Measurements from ENCODE around the gene BHMT2.

- TF ChIP-seq CTCF (IDR thresholded peaks at IDR 0.05 in 8 of 11, conservative IDR thresholded peaks at IDR 0.05 in 3 of 11) (no peak), POLR2AphosphoS5 (IDR thresholded peaks at IDR 0.05) (no peak), POLR2A (IDR thresholded peaks at IDR 0.05) (no peak)
Measured at GRCh38 chr5:79032782-79033181, 36.8 kb upstream of the BHMT2 start.
